Nephron progenitor cell (in vitro differentiated cells): ENCODE data around the gene DGKI.
A peak's percentile ranks its signal among the peaks of the same experiment; 100 is the strongest.

Source experiments
- DNase-seq: peaks from one replicate; pipeline ENCODE4 v3.0.0; 2021
- H3K27ac Mint-ChIP-seq: 2 replicates; pipeline ENCODE4 v1.8.0; 2021; ENCODE audit warnings: mild to moderate bottlenecking, moderate library complexity, mixed read lengths
- H3K27me3 Mint-ChIP-seq: 2 replicates; pipeline ENCODE4 v1.8.0; 2021; ENCODE audit warnings: mild to moderate bottlenecking, low read depth, mixed read lengths; ENCODE audit not compliant: poor library complexity
- H3K36me3 Mint-ChIP-seq: 2 replicates; pipeline ENCODE4 v1.8.0; 2021; ENCODE audit warnings: low read depth, mixed read lengths
- H3K4me1 Mint-ChIP-seq: 2 replicates; pipeline ENCODE4 v1.8.0; 2021; ENCODE audit warnings: mixed read lengths
- H3K4me3 Mint-ChIP-seq: 2 replicates; pipeline ENCODE4 v1.8.0; 2021; ENCODE audit warnings: mild to moderate bottlenecking, moderate library complexity, mixed read lengths
- H3K9me3 Mint-ChIP-seq: 2 replicates; pipeline ENCODE4 v1.8.0; 2021; ENCODE audit warnings: mild to moderate bottlenecking, moderate library complexity, mixed read lengths
- TF ChIP-seq, protein P1 (sequence below): fragments of 200-600 bp; sonication (generic); IDR thresholded peaks from 2 replicates; pipeline ENCODE4 v1.5.0; 2021; ENCODE audit warnings: antibody characterized with exemption

Gene DGKI

GRCh38 chr7:137618748-137619147, 228.0 kb downstream of the DGKI start:
- DNase-seq, result no peak
- Mint-ChIP-seq H3K4me3 (no peak overlapping the region), H3K36me3 (no peaks in the 10 kb centered on the region), H3K4me1 (no peaks in the 10 kb centered on the region), H3K27ac (no peak overlapping the region), H3K27me3 (no peaks in the 10 kb centered on the region), H3K9me3 (no peaks in the 10 kb centered on the region)
- TF ChIP-seq, protein P1, sequence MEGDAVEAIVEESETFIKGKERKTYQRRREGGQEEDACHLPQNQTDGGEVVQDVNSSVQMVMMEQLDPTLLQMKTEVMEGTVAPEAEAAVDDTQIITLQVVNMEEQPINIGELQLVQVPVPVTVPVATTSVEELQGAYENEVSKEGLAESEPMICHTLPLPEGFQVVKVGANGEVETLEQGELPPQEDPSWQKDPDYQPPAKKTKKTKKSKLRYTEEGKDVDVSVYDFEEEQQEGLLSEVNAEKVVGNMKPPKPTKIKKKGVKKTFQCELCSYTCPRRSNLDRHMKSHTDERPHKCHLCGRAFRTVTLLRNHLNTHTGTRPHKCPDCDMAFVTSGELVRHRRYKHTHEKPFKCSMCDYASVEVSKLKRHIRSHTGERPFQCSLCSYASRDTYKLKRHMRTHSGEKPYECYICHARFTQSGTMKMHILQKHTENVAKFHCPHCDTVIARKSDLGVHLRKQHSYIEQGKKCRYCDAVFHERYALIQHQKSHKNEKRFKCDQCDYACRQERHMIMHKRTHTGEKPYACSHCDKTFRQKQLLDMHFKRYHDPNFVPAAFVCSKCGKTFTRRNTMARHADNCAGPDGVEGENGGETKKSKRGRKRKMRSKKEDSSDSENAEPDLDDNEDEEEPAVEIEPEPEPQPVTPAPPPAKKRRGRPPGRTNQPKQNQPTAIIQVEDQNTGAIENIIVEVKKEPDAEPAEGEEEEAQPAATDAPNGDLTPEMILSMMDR, result no peak

DNA sequence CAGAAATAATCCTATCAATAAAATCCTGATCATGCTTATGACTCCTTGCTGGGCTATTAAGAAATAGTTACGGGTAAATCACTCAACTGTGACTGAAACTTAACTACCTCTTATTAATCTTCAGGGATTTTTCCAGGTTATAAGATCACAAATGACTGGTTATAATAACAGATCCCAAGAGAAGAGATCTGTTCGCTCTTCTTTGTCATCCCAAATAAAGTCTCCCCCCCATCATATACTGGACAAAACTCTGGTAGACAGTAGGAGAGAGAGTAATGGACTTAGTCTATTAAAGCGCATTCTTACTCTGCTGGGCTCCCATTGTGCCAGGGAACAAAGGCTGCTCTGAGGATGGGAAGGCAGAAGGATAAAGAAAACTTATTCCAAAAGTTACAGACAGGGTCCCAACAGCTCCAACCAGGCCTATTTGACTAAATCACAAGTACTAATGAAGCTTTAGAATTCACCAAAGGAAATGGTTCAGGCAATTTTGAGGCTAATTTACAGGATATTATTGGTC, 233.7 kb downstream of the DGKI start:
- TF ChIP-seq, protein P1, result no peak
- Mint-ChIP-seq H3K27ac (no peak overlapping the region), H3K9me3 (no peaks in the 10 kb centered on the region)

DNA sequence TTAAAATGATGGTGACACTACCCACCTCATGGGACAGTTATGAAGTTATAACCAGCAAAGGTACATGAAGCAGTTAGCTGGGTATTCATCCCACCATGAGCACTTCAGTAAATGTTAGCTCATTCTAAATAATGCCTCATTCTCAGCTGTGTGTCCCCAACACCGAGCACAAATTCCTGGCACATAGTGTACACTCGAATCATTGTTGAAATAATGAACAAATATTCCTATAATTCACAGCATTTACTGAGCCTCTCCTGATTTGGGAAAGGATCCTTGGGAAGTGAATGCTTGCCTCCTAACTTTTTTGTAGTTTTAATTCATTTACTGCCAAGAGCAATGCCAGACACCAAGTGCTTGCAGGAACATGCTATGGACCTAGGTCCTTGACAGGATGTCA, 235.2 kb downstream of the DGKI start:
- H3K36me3 Mint-ChIP-seq, result no peaks in the 10 kb centered on the region
- H3K27ac Mint-ChIP-seq, result no peak overlapping the region
- no peaks in the 10 kb centered on the region for H3K9me3 Mint-ChIP-seq
- DNase-seq, result no peak
- no peak overlapping the region for H3K4me3 Mint-ChIP-seq
- TF ChIP-seq, protein P1, result no peak
- no peaks in the 10 kb centered on the region for H3K4me1 Mint-ChIP-seq
- H3K27me3 Mint-ChIP-seq, result peaks cover 5% of the 10 kb centered on the region

More for the DNA sequence above, 233.7 kb downstream of the DGKI start:
- H3K4me3 Mint-ChIP-seq, result no peak overlapping the region
- peaks cover 5% of the 10 kb centered on the region for H3K27me3 Mint-ChIP-seq
- no peaks in the 10 kb centered on the region for H3K36me3 Mint-ChIP-seq
- no peaks in the 10 kb centered on the region for H3K4me1 Mint-ChIP-seq
- DNase-seq, result no peak

GRCh38 chr7:137609500-137609899, 237.3 kb downstream of the DGKI start:
- H3K4me1 Mint-ChIP-seq, result no peaks in the 10 kb centered on the region
- no peak overlapping the region for H3K27ac Mint-ChIP-seq
- TF ChIP-seq, protein P1, result no peak
- no peaks in the 10 kb centered on the region for H3K36me3 Mint-ChIP-seq
- H3K9me3 Mint-ChIP-seq, result no peaks in the 10 kb centered on the region
- no peak for DNase-seq
- no peak overlapping the region for H3K4me3 Mint-ChIP-seq
- H3K27me3 Mint-ChIP-seq, result peaks cover 5% of the 10 kb centered on the region

- Mint-ChIP-seq H3K4me3 (no peak overlapping the region), H3K27ac (no peak overlapping the region), H3K36me3 (no peaks in the 10 kb centered on the region), H3K27me3 (peaks cover 8% of the 10 kb centered on the region), H3K4me1 (no peaks in the 10 kb centered on the region), H3K9me3 (no peaks in the 10 kb centered on the region)
- DNase-seq, result no peak
- TF ChIP-seq, protein P1, result peak; percentile 58
These were observed 240.6 kb downstream of the DGKI start for GRCh38 chr7:137606061-137606674.

DNA sequence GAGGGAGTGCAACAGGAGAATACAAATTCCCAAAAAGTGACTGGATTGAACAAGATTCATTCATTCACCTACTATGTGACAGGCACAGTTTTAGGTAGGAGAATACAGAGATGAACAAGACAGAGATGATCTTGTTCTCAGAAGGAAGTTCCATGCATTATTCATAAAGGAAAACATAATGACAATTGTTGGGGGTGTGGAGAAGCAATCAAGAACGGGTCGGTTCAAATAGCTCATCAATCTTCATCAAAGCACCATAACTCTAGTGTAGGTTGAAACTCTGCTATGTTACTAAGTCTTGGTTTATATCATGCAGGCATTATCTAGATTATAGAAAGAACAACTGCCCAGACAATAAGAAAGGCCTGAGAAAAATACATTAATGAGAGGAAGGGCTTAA, 243.7 kb downstream of the DGKI start:
- no peak overlapping the region for H3K27ac Mint-ChIP-seq

More for the DNA sequence above, 243.7 kb downstream of the DGKI start:
- Mint-ChIP-seq H3K36me3 (no peaks in the 10 kb centered on the region), H3K27me3 (peaks cover 10% of the 10 kb centered on the region), H3K9me3 (no peaks in the 10 kb centered on the region), H3K4me3 (no peak overlapping the region), H3K4me1 (no peaks in the 10 kb centered on the region)
- DNase-seq, result no peak
- TF ChIP-seq, protein P1, result no peak
